CD14-positive monocyte (primary cell): ENCODE results near the gene DNAJC27. TPM values are rescaled to one million over a fixed set of nuclear protein-coding genes. Genes with fewer than 3 reads are reported as not detected.

ENCODE experiments used
- DNase-seq, 3 donors: peaks; one replicate each; pipeline ENCODE4 v3.0.0-alpha.2; 2011 to 2022
- H2AFZ ChIP-seq: 2 replicates; pipeline ENCODE4 v1.6.0; 2012; ENCODE audit warnings: mild to moderate bottlenecking, low read depth, low read length, inconsistent platforms; ENCODE audit not compliant: insufficient read depth, poor library complexity, severe bottlenecking
- H3K27ac ChIP-seq, 2 donors: 1 replicate in 1 of 2; 2 replicates in 1 of 2; pipeline ENCODE4 v1.5.1; 2012 to 2013; ENCODE audit warnings: low read length in 2 of 2, control low read depth in 1 of 2, inconsistent platforms in 1 of 2, low read depth in 1 of 2, mild to moderate bottlenecking in 1 of 2
- H3K27me3 ChIP-seq, 2 donors: one replicate each; pipeline versions ENCODE4 v1.6.0 to v1.6.1; 2011 to 2013; ENCODE audit warnings: low read length in 2 of 2; ENCODE audit not compliant: control insufficient read depth in 2 of 2, insufficient read depth in 2 of 2
- H3K36me3 ChIP-seq, 2 donors: replicated peaks in 1 of 2; 1 replicate in 1 of 2; 2 replicates in 1 of 2; pipeline versions ENCODE4 v1.5.1 to v1.6.1; 2012 to 2013; ENCODE audit warnings: low read length in 2 of 2, control low read depth in 1 of 2, inconsistent platforms in 1 of 2, mild to moderate bottlenecking in 1 of 2; ENCODE audit not compliant: insufficient read depth in 2 of 2, control insufficient read depth in 1 of 2
- H3K4me1 ChIP-seq, 2 donors: 1 replicate in 1 of 2; 2 replicates in 1 of 2; pipeline versions ENCODE4 v1.5.1 to v1.6.1; 2012 to 2013; ENCODE audit warnings: low read length in 2 of 2, control low read depth in 1 of 2, inconsistent platforms in 1 of 2, mild to moderate bottlenecking in 1 of 2, moderate library complexity in 1 of 2; ENCODE audit not compliant: insufficient read depth in 2 of 2, control insufficient read depth in 1 of 2
- H3K4me2 ChIP-seq: replicated peaks from 2 replicates; pipeline ENCODE3; 2012; ENCODE audit warnings: low read length, moderate library complexity, mild to moderate bottlenecking; ENCODE audit not compliant: poor library complexity, severe bottlenecking; ENCODE audit errors: extremely low read depth
- H3K4me3 ChIP-seq, 3 experiments: fragments of 200-600 bp in 1 of 3; sonication (generic) in 1 of 3; replicated peaks in 1 of 3; 1 replicate in 2 of 3; 2 replicates in 1 of 3; pipeline ENCODE4 v1.5.1; 2011 to 2013; ENCODE audit warnings: low read length in 3 of 3, mild to moderate bottlenecking in 3 of 3, control low read depth in 2 of 3, low read depth in 2 of 3, inconsistent platforms in 1 of 3, moderate library complexity in 1 of 3
- H3K79me2 ChIP-seq: 2 replicates; pipeline ENCODE4 v1.6.0; 2012; ENCODE audit warnings: mild to moderate bottlenecking, control low read depth, inconsistent platforms, low read length, moderate library complexity; ENCODE audit not compliant: insufficient read depth
- H3K9ac ChIP-seq: 2 replicates; pipeline ENCODE4 v1.6.0; 2017; ENCODE audit warnings: low read length, mild to moderate bottlenecking; ENCODE audit not compliant: insufficient read depth, poor library complexity, severe bottlenecking
- H3K9me3 ChIP-seq, 2 donors: replicated peaks in 1 of 2; 1 replicate in 1 of 2; 2 replicates in 1 of 2; pipeline versions ENCODE4 v1.5.1 to v1.6.1; 2012 to 2013; ENCODE audit warnings: low read length in 2 of 2, control low read depth in 1 of 2; ENCODE audit not compliant: control insufficient read depth in 1 of 2, insufficient read depth in 1 of 2
- H4K20me1 ChIP-seq: 2 replicates; pipeline ENCODE4 v1.6.0; 2012; ENCODE audit warnings: mild to moderate bottlenecking, low read length, control low read depth, moderate library complexity; ENCODE audit not compliant: insufficient read depth
- H3K27ac Mint-ChIP-seq, 7 donors: one replicate each; pipeline ENCODE4 v1.8.0; 2020; ENCODE audit warnings: mild to moderate bottlenecking in 7 of 7, mixed read lengths in 7 of 7, moderate library complexity in 6 of 7, inconsistent platforms in 2 of 7
- H3K27me3 Mint-ChIP-seq, 3 donors: one replicate each; pipeline ENCODE4 v1.8.0; 2021 to 2022; ENCODE audit warnings: low read depth in 3 of 3, mild to moderate bottlenecking in 3 of 3, mixed read lengths in 3 of 3, moderate library complexity in 3 of 3, inconsistent platforms in 1 of 3
- H3K36me3 Mint-ChIP-seq, 2 donors: one replicate each; pipeline ENCODE4 v1.8.0; 2020; ENCODE audit warnings: mixed read lengths in 2 of 2, inconsistent platforms in 1 of 2, mild to moderate bottlenecking in 1 of 2
- H3K4me1 Mint-ChIP-seq: one replicate; pipeline ENCODE4 v1.8.0; 2020; ENCODE audit warnings: mild to moderate bottlenecking, mixed read lengths
- H3K4me3 Mint-ChIP-seq, 2 donors: one replicate each; pipeline ENCODE4 v1.8.0; 2020; ENCODE audit warnings: mild to moderate bottlenecking in 2 of 2, mixed read lengths in 2 of 2, moderate library complexity in 1 of 2
- H3K9me3 Mint-ChIP-seq, 7 donors: one replicate each; pipeline ENCODE4 v1.8.0; 2020 to 2022; ENCODE audit warnings: mixed read lengths in 7 of 7, mild to moderate bottlenecking in 6 of 7, moderate library complexity in 6 of 7, inconsistent platforms in 2 of 7
- CTCF ChIP-seq: fragments of 200-600 bp; IDR thresholded peaks from one replicate; pipeline ENCODE4 v1.8.0; 2022; ENCODE audit warnings: antibody characterized with exemption, mild to moderate bottlenecking
- WGBS: methylation state at CpG from one replicate; pipeline ENCODE4 v1.1.5; 2013; ENCODE audit warnings: missing lambda C conversion rate; ENCODE audit not compliant: insufficient coverage; 5-methylcytosine and 5-hydroxymethylcytosine counted together
- intact Hi-C, 2 donors: fragments of 100-400 bp; cut with micrococcal nuclease; formaldehyde crosslinking; loops; one replicate each; pipeline versions ENCODE4 v1.15.0 to v1.15.1; 2023
- polyA plus RNA-seq, 3 donors: library from polyadenylated mRNA; depleted of rRNA in 1 of 3; unstranded in 2 of 3; stranded (reverse) in 1 of 3; fragments of 300-500 nt in 2 of 3; fragments of >200 nt in 1 of 3; fragmentation: Illumina TruSeq in 2 of 3; gene quantifications; 1 replicate in 2 of 3; 2 replicates in 1 of 3; pipeline ENCODE4 v1.2.3, GENCODE V29; 2012 to 2021

DNAJC27 gene
- polyA plus RNA-seq, 3 donors: 0.86 to 2.8 (median 2.2) TPM

- Histone ChIP-seq H3K79me2 (no peaks in the 10 kb centered on the region), H2AFZ (peak overlapping the region; percentile 82), H3K4me2 (peak overlapping the region; percentile 81), H3K4me1 (peaks cover 16 to 20% of the 10 kb centered on the region in 2 donors), H3K9me3 (no peaks in the 10 kb centered on the region), H3K36me3 (no peaks in the 10 kb centered on the region), H4K20me1 (no peaks in the 10 kb centered on the region), H3K27me3 (peaks cover 4 to 6% of the 10 kb centered on the region in 2 donors), H3K27ac (no peak overlapping the region), H3K9ac (no peak overlapping the region), H3K4me3 (peak overlapping the region in 1 of 3 experiments; percentile 73)
- peaks cover 7% of the 10 kb centered on the region for H3K4me1 Mint-ChIP-seq
- TF ChIP-seq CTCF: no peak
- 99% methylated on average over 9 of the region's 10 CpGs for WGBS
- H3K27ac Mint-ChIP-seq: no peak overlapping the region
- H3K36me3 Mint-ChIP-seq: no peaks in the 10 kb centered on the region
- H3K4me3 Mint-ChIP-seq: no peak overlapping the region
- peaks cover 9 to 15% (median 13%) of the 10 kb centered on the region in 3 donors for H3K27me3 Mint-ChIP-seq
- H3K9me3 Mint-ChIP-seq: no peaks in the 10 kb centered on the region
- no peak for DNase-seq
- intact Hi-C loops: no loop called here
These were observed 45.9 kb downstream of the DNAJC27 start for GRCh38 chr2:24925815-24926214.

DNA sequence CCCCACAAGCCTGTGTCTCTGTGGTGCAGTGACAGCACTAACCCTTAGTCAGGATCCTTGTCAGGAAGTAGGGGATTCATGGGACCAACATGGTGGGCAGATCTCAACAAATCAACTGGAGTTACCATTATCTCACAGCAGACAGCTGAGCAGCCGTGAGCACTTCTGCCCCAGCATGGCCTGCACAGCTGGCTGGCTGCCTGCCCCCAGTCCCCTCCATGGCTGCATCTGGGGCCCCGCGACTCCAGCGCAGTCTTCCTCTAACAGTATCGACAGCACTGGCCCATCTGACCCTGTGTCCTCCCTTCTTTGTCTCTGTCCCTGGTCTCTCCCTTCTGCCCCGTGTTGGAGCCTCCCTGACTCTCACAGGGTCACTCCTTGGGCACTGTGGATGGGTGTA lies 47.0 kb downstream of the DNAJC27 start:
- no peaks in the 10 kb centered on the region for H3K36me3 Mint-ChIP-seq
- Histone ChIP-seq H3K9ac (no peak overlapping the region), H3K27me3 (peaks cover 4 to 10% of the 10 kb centered on the region in 2 donors), H3K27ac (no peak overlapping the region), H2AFZ (no peak overlapping the region), H4K20me1 (no peaks in the 10 kb centered on the region), H3K9me3 (no peaks in the 10 kb centered on the region), H3K4me3 (no peak overlapping the region), H3K4me1 (peaks cover 20 to 22% of the 10 kb centered on the region in 2 donors), H3K4me2 (no peak overlapping the region), H3K36me3 (no peaks in the 10 kb centered on the region), H3K79me2 (no peaks in the 10 kb centered on the region)
- intact Hi-C loops: no loop called here
- H3K27ac Mint-ChIP-seq: no peak overlapping the region
- DNase-seq: no peak
- H3K9me3 Mint-ChIP-seq: no peaks in the 10 kb centered on the region
- peaks cover 12 to 16% (median 15%) of the 10 kb centered on the region in 3 donors for H3K27me3 Mint-ChIP-seq
- H3K4me1 Mint-ChIP-seq: peaks cover 7% of the 10 kb centered on the region
- no peak for TF ChIP-seq CTCF
- WGBS: 87% methylated on average over 4 of the region's 6 CpGs
- H3K4me3 Mint-ChIP-seq: no peak overlapping the region
